Measurements from ENCODE around the gene TRERF1. TPM values are rescaled to one million over a fixed set of nuclear protein-coding genes. Genes with fewer than 3 reads are reported as not detected.
A peak's percentile ranks its signal among the peaks of the same experiment; 100 is the strongest.

Gene TRERF1
- total and polyA plus RNA-seq, 2 experiments from 2014 or later, result 11.2 to 20.6 TPM

DNA sequence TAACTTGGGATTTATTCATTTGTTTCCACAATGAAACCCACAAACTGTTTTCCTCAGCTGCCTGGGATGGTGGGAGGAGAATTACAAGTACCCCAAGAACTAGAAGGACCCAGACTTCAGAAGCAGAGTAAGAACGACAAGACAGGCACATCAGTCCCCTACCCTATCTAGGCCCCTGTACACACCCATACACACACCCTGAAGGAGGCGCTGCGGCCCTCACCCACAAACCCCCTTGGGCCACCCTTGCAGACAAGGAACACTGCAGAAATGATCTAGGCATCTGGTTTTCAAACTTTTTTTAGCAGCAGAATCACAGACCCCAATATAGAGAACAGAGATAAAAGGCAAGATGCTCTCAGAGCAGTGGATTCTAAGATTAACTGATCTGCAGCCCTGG is 55.0 kb downstream of the TRERF1 start:
- ATAC-seq (peak; percentile 83), DNase-seq (ENCODE audit: low spot score) (peak; percentile 62)
- TF ChIP-seq, protein P1, sequence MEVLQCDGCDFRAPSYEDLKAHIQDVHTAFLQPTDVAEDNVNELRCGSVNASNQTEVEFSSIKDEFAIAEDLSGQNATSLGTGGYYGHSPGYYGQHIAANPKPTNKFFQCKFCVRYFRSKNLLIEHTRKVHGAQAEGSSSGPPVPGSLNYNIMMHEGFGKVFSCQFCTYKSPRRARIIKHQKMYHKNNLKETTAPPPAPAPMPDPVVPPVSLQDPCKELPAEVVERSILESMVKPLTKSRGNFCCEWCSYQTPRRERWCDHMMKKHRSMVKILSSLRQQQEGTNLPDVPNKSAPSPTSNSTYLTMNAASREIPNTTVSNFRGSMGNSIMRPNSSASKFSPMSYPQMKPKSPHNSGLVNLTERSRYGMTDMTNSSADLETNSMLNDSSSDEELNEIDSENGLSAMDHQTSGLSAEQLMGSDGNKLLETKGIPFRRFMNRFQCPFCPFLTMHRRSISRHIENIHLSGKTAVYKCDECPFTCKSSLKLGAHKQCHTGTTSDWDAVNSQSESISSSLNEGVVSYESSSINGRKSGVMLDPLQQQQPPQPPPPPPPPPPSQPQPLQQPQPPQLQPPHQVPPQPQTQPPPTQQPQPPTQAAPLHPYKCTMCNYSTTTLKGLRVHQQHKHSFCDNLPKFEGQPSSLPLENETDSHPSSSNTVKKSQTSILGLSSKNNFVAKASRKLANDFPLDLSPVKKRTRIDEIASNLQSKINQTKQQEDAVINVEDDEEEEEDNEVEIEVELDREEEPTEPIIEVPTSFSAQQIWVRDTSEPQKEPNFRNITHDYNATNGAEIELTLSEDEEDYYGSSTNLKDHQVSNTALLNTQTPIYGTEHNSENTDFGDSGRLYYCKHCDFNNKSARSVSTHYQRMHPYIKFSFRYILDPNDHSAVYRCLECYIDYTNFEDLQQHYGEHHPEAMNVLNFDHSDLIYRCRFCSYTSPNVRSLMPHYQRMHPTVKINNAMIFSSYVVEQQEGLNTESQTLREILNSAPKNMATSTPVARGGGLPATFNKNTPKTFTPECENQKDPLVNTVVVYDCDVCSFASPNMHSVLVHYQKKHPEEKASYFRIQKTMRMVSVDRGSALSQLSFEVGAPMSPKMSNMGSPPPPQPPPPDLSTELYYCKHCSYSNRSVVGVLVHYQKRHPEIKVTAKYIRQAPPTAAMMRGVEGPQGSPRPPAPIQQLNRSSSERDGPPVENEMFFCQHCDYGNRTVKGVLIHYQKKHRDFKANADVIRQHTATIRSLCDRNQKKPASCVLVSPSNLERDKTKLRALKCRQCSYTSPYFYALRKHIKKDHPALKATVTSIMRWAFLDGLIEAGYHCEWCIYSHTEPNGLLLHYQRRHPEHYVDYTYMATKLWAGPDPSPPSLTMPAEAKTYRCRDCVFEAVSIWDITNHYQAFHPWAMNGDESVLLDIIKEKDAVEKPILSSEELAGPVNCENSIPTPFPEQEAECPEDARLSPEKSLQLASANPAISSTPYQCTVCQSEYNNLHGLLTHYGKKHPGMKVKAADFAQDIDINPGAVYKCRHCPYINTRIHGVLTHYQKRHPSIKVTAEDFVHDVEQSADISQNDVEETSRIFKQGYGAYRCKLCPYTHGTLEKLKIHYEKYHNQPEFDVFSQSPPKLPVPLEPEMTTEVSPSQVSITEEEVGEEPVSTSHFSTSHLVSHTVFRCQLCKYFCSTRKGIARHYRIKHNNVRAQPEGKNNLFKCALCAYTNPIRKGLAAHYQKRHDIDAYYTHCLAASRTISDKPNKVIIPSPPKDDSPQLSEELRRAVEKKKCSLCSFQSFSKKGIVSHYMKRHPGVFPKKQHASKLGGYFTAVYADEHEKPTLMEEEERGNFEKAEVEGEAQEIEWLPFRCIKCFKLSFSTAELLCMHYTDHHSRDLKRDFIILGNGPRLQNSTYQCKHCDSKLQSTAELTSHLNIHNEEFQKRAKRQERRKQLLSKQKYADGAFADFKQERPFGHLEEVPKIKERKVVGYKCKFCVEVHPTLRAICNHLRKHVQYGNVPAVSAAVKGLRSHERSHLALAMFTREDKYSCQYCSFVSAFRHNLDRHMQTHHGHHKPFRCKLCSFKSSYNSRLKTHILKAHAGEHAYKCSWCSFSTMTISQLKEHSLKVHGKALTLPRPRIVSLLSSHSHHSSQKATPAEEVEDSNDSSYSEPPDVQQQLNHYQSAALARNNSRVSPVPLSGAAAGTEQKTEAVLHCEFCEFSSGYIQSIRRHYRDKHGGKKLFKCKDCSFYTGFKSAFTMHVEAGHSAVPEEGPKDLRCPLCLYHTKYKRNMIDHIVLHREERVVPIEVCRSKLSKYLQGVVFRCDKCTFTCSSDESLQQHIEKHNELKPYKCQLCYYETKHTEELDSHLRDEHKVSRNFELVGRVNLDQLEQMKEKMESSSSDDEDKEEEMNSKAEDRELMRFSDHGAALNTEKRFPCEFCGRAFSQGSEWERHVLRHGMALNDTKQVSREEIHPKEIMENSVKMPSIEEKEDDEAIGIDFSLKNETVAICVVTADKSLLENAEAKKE (CRISPR knock-in tag; IDR thresholded peaks at IDR 0.05), result no peak
- TF ChIP-seq POLR2AphosphoS5 (IDR thresholded peaks at IDR 0.05; ENCODE audit: low read depth) (no peak), NANOG (IDR thresholded peaks at IDR 0.05; ENCODE audit: borderline replicate concordance) (no peak)
- TF ChIP-seq, protein P2, sequence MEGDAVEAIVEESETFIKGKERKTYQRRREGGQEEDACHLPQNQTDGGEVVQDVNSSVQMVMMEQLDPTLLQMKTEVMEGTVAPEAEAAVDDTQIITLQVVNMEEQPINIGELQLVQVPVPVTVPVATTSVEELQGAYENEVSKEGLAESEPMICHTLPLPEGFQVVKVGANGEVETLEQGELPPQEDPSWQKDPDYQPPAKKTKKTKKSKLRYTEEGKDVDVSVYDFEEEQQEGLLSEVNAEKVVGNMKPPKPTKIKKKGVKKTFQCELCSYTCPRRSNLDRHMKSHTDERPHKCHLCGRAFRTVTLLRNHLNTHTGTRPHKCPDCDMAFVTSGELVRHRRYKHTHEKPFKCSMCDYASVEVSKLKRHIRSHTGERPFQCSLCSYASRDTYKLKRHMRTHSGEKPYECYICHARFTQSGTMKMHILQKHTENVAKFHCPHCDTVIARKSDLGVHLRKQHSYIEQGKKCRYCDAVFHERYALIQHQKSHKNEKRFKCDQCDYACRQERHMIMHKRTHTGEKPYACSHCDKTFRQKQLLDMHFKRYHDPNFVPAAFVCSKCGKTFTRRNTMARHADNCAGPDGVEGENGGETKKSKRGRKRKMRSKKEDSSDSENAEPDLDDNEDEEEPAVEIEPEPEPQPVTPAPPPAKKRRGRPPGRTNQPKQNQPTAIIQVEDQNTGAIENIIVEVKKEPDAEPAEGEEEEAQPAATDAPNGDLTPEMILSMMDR (conservative IDR thresholded peaks at IDR 0.05; ENCODE audit: low read depth in 2 of 2), result peak; percentile 63 to 78
- peaks cover 100% of the 10 kb centered on the region for H3K79me2 ChIP-seq (replicated peaks; ENCODE audit: insufficient read depth)
- H3K36me3 ChIP-seq (ENCODE audit: insufficient read depth), result no peaks in the 10 kb centered on the region
- H3K27me3 ChIP-seq (ENCODE audit: insufficient read depth), result no peaks in the 10 kb centered on the region
- H3K9me3 Mint-ChIP-seq, result no peaks in the 10 kb centered on the region
- H3K27ac Mint-ChIP-seq, result no peak overlapping the region
- H3K36me3 Mint-ChIP-seq (ENCODE audit: low read depth), result peaks cover 2% of the 10 kb centered on the region; the same call in 2 of the 3 replicates
- H3K4me2 ChIP-seq, result no peak overlapping the region
- H3K27ac ChIP-seq (ENCODE audit: low read depth), result no peak overlapping the region
- no peak overlapping the region for H3K4me3 Mint-ChIP-seq
- no peaks in the 10 kb centered on the region for H3F3A ChIP-seq (replicated peaks; ENCODE audit: low read depth)
- no peaks in the 10 kb centered on the region for H3K9me2 ChIP-seq (ENCODE audit: insufficient read depth)
- H3K4me3 ChIP-seq, result no peak overlapping the region
- H3K4me1 Mint-ChIP-seq, result peaks cover 56% of the 10 kb centered on the region
- H4K20me1 ChIP-seq (replicated peaks; ENCODE audit: insufficient read depth), result peaks cover 85% of the 10 kb centered on the region
- H3K4me1 ChIP-seq (ENCODE audit: insufficient read depth), result peaks cover 35% of the 10 kb centered on the region
- H3K27me3 Mint-ChIP-seq (ENCODE audit: insufficient read depth, low read depth, poor library complexity), result peaks cover 2% of the 10 kb centered on the region
- H2AFZ ChIP-seq, result no peak overlapping the region

All from GM23338 (cell line).